Measurements from ENCODE around the gene IL1RAPL1.
A peak's percentile ranks its signal among the peaks of the same experiment; 100 is the strongest.

The IL1RAPL1 gene

DNA sequence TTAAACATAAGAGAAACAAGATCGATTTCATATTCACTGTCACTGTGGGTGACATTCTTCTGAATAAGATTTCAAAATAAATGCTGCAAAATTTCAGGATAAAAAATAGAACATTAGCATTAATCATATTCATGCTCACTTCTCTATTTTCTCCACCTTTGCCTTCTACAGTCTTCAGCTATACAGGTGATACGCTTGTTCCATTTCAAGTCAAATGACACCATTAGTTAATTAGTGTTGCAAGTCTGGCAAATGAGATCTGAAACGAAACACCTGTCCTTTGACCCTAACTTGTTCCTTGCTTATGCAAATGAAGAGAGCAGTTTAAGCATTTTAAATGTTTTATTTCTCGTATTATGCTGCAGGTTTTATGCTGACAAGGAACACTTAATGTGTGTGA is 960.6 kb downstream of the IL1RAPL1 start:
- no peak for DNase-seq

DNA sequence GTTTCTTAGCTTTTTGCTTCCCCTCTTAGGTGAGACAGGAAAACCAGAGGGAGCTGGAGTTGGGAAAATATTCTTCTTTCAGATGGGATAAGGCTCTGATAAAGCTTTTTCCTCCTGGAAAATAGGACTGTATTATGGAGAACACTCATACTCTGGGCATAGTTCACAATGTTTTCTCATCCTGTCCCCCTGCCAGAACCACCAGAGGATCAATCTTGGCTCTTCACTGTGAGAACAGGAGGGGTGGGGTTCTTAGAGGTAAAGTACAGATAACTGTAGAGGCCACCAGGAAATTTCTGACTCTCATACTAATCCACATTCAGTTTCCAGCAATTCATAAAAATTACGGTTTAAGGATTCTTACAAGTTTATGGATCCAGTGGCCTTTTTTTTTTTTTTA is 966.3 kb downstream of the IL1RAPL1 start:
- DNase-seq = no peak

DNA sequence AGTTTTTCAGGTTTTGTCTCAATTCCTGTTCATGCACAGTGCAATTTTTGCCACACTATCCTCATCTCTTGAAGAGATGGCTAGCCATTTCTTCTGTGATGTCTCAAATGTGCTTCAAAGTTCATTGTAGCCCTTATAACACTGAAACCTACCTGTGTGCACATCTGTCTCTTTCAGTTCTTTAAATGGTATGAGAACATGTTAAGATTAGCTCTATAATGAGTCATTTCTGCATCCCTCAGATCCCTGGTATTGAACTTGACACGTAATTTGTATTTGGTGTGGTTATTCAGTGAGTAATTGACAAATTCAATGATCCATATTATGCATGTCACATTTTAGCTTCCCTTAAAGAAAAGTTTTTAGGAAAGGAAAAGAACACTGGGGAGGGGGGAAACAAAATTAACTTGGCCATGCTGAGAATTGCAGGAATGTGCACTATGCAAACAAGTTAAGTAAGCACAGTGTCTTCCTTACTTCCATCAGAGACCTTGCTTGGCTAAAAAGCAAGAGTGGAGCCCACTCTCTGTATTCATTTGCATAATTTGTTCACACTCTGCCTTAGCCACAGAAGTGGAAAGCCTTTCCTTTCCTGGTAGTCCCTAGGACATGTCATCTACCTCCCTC is 968.3 kb downstream of the IL1RAPL1 start:
- no peak for DNase-seq

DNA sequence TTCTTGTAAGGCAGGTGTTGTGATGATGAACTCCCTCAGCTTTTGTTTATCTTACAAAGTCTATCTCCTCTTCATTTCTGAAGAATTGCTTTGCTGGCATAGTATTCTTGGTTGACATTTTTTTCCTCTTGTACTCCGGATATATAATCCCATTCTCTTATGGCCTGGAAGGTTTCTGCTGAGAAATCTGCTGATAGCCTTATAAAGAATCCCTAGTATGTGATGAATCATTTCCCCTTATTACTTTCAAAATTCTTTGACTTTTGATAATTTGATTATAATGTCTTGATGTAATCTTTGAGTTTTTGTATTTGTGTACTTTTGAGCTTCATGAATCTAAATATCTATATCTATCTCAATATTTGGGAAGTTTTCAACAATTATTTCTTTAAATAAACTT is 972.8 kb downstream of the IL1RAPL1 start:
- no peak for DNase-seq

DNA sequence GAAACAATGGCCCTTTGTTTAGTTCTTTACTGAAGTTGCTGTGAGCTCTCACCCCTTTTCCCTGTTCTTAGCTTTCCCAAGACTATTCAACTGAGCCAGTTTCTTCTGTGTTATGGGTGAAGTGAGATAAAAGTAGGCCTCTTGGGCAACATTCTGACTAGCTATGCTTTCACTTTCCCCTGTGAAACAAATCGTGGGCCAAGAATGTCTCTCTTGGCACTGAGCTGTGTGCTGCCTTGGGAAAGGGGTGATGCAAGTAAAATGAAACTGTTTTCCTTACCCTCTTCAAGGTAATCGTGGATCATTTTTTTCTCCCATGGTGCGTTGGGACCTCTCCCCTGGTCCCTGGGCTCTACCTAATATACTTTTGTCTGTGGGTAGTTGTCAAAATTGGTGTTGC is 974.2 kb downstream of the IL1RAPL1 start:
- no peak for DNase-seq

DNA sequence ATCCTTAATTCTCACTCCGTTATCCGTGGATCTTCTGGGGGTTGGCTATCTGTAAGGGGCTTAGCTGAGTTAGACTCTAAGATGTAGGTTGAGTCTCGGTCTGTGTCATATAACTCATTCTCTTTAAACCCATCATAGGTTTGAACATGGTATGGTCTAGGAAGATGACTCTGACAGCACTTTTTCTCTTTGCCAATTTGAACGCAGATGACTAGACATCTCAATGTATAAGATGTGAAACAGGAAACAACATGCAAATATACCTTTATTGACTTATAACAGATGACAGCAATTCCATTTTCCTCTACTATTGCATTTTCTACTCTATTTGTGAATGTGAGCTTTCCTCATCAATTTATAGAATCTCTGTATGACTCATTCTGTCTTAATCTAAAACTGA is 993.3 kb downstream of the IL1RAPL1 start:
- DNase-seq = no peak

DNA sequence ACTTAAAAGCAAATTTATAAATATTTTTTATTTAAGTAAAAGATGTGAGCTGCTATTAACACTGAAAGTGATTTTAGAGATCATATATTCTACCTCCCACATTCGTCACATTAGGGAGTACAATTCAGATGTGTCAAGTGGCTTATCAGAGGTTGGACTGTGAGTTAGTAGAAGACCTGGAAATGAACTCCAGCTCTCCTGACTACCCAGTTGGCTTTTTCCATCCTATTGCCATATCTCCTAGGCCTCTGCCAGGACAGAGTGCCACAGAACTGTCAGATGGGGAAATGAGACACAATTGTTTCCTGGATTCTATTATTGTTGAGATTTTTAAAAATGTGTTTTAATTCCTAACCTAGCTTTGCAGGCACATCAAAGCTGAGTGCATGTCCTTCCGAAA is 994.0 kb downstream of the IL1RAPL1 start:
- no peak for DNase-seq

DNA sequence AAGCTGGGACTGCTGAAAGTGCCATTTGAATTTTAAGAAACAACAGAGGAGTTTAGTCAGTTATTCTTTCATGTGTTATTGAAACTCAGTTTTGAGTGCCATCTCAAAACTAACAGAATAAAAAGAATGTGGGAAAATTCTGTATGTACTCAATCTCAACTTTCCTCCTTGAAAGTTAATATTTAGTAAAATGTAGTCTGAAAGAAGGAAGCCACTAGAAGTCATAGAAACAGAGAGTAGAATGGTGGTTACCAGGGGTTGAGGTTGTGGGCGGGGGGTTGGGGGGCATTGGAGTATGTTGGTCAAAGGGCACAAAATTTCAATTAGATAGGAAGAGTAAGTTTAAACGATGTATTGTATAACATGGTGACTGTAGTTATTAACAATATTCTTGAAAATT is 999.9 kb downstream of the IL1RAPL1 start:
- DNase-seq = no peak

DNA sequence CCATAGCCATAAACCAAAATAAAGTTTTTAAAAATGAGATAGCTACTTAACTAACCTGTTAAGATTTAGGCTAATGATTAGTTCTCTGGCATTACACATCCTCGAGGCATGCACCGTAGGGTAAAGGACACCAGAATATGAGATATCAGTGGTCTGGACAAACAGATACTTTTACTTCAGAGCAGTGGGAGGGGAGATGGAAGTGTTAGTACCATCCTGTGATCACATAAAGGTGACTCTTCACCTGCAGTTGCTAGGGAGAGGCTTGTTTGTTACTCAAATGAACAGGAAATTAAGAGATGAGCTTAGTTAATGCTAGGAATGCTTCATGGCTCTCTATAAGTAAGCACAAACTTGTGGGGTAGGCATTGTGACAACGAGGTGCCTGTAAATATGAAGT is 1003.7 kb downstream of the IL1RAPL1 start:
- no peak for DNase-seq

DNA sequence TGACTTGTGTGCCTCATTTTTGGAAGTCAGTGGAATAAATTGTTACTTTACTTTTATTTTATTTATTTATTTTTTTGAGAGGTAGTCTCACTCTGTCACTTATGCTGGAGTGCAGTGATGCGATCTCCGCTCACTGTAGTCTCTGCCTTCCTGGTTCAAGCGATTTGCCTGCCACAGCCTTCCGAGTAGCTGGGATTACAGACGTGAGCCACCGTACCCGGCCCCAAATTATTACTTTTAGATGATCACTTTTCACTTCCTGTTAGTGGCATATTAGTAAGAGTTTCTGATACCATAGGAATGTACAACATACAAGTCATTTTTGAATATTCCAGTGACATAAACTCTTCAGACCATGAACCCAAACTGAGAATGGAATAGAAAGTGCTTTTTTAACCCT is 1017.1 kb downstream of the IL1RAPL1 start:
- no peak for DNase-seq

DNA sequence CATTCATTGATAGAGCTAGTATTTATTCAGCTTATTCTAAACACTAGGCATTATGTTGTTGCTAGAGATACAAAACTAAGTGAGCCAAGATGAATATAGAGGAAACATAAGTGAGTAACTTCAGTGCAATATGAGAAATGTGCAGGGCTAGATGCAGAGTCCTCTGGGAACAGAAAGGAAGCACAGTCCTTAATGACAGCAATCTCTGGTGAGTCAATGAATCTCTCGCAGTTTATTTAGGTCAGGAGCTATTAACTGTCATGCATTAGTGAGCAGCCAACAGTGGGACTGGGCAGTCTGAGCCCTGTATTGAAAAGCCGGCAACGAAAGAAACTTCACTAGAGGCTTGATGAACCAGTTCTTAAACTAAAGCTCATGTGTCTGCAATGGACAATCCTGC is 1030.0 kb downstream of the IL1RAPL1 start:
- no peak for DNase-seq

DNA sequence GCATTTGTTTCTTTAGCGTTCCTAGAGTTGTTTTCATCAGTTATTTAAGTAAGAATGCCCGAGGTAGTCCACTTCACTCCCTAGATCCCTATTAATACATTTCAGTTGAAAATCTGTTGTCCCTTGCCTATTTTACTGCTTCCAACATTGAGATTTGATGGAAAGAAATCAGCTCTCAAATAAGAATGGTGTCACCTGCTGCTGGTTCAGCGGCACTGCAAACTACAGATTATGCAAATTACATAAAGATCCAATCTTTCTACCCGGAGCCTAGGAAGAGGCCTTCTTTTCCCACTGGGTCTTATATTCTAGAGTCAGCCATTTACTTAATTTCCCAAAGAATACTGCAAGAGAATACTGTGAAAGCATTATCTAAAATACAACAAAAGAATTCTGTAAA is 1030.5 kb downstream of the IL1RAPL1 start:
- no peak for DNase-seq

DNA sequence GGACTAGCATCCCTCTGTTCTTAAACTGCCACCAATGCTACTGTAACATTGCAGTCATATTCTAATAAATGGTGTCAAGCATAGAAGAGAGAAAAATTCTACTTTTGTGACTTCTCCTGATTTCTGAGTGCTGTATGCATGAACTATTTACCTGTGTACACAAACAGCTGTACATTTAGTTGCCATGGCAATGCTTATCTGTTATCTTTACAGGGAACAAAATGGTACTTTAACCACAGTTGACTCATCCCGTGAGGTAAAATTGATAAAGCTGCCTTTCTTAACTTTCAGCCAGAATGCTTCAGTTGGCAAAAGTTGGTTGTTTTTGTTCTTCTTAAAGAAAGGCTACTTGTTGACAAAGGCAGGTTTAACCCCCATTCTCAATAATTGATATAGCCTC is 1040.6 kb downstream of the IL1RAPL1 start:
- no peak for DNase-seq

DNA sequence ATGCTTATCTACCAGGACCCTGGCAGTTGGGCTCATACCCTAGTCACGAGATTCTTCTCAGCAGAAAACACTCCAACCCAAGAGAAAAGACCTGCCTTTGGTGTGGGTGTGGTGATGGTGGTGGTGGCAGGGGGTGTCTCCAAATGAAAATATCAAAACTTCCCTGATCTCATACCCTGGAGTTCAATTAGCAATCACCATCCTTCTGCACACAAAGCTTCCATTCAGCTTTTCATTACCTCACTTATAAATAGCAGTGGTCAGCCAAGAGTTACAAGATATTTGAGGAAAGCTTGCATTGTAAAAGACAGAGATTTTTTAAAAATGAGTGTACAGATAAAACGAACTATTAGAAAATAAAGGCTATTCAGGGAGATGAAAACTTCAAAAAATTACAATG is 1047.3 kb downstream of the IL1RAPL1 start:
- DNase-seq = no peak

DNA sequence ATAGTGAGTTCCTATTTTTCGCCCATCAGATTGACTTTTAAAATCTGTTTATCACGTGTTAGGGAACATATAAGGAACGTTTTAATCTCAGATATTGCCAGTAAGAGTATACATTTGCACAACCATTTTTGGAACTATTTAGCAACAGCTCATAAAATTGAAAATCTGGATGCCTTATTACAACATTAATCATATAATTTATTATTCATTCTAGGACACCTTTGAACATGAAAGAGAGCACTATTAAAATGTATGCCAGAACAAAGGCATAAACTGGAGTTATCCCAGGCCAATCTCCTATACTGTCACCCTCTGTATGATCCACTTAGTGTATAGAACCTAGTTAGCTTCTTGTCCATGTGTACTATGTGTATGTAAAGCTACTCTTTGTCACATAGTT is 1049.1 kb downstream of the IL1RAPL1 start:
- no peak for DNase-seq

DNA sequence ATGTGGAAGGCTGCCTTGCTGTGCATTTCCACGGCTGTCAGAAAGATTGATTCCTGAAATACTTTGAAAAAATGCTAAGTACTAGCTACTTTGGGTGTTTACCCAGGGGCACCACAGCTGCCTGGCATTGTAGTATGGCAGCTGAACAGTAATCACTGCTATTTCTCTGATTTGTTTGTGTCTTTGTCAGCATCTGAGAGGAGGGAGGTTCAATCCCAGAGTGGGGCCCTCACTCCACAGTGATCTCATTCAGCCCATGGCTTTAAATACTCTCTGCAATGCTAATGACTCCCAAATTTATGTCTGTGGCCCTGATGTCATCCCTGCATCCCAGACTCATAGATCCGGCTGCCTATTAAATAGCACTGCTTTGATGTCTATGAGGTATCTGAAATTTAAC is 1052.9 kb downstream of the IL1RAPL1 start:
- no peak for DNase-seq

DNA sequence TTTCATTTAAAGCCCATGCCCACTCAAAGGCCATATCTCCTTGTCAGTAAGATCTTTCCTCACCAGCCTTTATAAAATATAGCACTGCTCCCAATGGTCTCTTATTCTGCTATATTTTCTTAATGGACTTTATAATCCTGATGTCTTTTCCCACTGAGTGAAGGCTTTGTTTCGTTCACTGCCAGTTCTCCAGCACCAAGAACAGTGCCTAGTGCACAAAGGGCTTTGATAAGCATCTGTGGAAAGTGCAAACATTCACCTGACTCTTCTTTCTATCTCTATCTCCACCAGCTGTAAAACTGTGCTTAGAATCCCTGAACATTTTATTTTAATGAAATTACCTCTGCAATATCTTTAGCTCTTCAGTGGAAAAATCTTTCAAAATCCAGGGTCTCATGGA is 1054.2 kb downstream of the IL1RAPL1 start:
- DNase-seq = no peak

DNA sequence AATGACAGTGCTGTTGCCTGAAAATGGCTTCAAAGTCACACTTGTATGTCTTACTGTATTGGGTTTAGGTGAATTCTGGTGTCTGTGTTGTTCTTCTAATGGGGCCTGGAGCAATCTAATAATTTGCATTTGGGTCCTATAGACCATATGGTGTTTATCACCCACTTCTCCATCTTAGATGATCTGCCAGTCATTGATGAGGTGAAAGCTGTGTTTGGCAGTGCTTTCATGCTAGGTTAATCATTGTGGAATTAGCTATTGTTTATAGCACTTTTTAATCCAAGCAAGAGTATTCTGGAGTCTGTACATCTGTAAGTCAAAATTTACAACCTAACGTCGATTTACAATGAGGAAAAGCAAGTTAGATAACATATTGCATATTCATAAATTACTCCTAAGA is 1055.9 kb downstream of the IL1RAPL1 start:
- DNase-seq = no peak

DNA sequence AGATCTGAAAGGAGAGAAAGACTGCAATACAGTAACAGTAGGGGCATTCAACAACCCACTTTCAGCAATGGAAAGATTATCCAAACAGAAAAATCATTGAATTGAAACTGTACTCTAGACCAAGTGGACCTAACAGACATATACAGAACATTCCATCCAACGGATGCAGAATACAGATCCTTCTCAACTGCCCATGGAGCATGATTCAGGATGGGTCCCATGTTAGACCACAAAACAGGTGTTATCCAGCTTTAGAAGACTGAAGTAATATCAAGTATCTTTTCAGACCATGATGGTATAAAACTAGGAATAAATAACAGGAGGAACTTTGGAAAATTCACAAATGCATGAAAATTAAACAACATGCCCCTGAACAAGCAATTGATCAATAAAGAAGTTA is 1060.9 kb downstream of the IL1RAPL1 start:
- no peak for DNase-seq

DNA sequence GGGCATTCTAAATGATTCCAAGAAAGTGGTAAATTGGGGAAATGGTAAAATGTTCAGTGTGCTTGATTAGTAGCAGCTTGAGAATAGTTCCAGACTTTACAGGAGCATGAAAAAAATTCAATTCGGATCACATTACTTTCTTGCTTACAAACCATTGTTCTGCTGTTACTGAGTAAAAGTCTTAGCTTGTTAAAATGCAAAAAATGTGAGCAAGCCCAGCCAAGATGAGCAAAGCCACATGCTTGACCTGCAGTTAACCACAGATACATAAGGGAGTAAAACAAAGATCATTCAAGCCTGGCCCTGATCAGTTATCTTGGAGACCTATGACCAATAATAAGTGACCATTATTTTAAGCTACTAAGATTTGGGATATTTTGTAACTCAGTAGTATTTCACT is 1065.2 kb downstream of the IL1RAPL1 start:
- no peak for DNase-seq

DNA sequence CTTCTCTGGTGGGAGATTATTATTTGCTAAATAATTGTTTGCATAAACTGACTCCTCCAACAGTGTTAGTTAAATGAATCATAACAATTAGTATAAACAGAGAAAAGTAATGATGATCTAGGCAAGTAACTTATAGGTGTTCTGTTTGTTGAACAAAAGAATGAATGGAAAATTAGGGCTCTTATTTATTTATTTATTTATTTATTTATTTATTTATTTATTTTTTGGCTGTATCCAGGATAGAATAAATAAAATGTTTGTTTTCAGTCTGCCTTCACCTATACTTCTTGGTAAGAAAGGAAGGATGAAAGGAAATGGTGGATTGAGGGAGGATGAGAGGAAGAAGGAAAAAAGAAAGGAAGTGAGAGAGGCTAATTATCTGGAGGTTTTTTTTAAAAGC is 1066.5 kb downstream of the IL1RAPL1 start:
- no peak for DNase-seq

DNA sequence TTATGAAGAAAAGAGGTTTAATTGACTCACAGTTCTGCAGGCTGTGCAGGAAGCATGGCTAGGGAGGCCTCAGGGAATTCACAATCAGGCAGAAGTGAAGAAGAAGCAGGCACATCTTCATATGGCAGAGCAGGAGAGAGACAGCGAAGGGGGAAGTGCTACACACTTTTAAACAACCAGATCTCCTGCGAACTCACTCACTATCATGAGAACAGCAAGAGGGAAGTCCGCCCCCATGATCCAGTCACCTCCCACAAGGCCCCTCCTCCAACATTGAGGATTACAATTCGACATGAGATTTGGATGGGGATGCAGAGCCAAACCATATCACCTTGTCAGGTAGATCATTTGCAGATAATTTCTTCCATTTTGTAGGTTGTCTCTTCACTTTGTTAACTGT is 1072.7 kb downstream of the IL1RAPL1 start:
- no peak for DNase-seq

DNA sequence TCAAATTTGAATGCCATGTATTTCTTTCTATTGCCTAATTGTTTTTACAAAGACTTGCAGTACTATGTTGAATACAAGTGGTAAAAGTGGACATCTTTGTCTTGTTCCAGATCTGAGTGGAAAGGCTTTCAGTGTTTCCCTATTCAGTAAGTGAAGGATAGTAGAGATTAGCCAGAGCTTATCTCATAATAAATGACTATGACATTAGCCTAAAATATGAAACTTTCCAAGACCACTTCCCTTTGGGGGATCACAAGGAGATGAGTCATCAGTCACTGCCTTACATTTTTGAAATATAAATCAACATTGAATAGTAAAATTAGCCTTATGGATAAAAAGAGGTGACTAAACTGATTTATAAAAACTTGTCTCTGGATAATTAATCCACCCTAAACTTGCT is 1074.0 kb downstream of the IL1RAPL1 start:
- DNase-seq = no peak

DNA sequence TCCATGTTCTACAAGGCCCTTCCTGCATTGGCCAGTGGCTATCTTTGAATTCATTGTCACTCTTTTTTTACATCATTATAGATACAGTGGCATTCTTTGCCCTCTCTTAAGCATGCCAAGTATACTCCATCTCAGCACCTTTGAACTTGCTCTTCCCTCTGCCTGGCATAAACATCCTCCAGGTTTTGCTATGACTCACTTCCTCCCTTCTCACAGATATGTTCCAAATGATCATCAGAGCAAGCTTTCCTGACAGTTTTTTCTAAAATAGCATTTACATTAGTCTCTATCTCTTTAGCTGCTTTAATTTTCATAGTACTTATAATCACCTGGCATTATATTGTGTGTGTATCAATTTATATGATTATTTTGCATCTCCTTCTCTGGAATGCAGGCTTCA is 1074.9 kb downstream of the IL1RAPL1 start:
- DNase-seq = no peak

DNA sequence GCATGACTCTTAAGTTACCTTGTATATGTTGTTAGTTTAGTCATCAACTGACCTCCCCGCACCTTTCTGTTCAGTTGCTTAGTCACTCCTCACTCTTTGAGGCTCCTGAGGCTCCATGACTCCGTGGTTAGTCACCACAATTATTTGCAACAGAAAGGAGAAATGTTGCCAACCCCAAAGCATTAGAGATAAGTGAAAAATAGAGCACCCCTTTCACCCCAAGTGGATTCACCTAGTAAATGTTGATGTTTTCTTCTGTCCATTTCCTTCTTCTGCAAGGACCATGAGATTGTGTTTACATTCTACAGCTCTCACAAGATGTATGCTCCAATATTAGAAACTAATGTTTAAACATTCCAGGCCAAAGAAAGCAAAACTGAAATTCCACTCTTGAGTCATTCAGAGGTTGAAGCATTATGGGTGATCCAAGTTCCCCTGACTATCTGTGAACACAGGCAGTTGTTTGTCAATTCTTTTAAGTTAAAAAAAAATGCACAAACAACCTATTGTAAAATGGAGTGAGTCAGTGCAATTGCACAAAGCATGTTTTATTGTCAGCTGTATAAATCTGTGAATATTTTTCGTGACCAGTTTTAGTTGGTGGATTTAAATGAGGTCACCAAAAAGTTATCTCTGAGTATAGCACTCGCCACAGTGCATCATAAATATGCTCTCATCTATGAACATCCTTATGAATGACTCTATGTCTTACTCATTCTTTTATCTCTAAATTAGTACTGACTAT is 1075.7 kb downstream of the IL1RAPL1 start:
- DNase-seq = peak; percentile 78
